Measurements from ENCODE around the gene AMFR.

Gene AMFR

GRCh38 chr16:56331399-56331798, 93.9 kb downstream of the AMFR start:
- Histone ChIP-seq H2BK5ac (ENCODE audit: low read depth, low read length, poor library complexity, severe bottlenecking) (no peak overlapping the region), H3K27me3 (ENCODE audit: control insufficient read depth in 1 of 2, insufficient read depth in 1 of 2, low read length in 2 of 2) (no peaks in the 10 kb centered on the region), H4K91ac (ENCODE audit: low read length) (no peak overlapping the region), H4K8ac (ENCODE audit: low read length) (no peak overlapping the region), H3K18ac (ENCODE audit: low read depth in 1 of 2, low read length in 2 of 2) (no peak overlapping the region), H2BK120ac (ENCODE audit: low read depth, low read length) (no peak overlapping the region), H2AK5ac (ENCODE audit: low read length, severe bottlenecking) (no peak overlapping the region), H2AFZ (ENCODE audit: low read depth, low read length) (no peak overlapping the region), H3K4me1 (ENCODE audit: control insufficient read depth, insufficient read depth, low read depth, low read length) (peaks cover 16% of the 10 kb centered on the region), H3K79me1 (replicated peaks; ENCODE audit: low read length, poor library complexity, severe bottlenecking) (no peaks in the 10 kb centered on the region), H2BK12ac (ENCODE audit: low read length in 2 of 2) (no peak overlapping the region), H3K36me3 (ENCODE audit: control insufficient read depth in 1 of 2, insufficient read depth in 2 of 2, low read depth in 1 of 2, low read length in 2 of 2) (no peaks in the 10 kb centered on the region), H3K9ac (ENCODE audit: low read length) (no peak overlapping the region), H3K27ac (ENCODE audit: low read length, poor library complexity, severe bottlenecking) (no peak overlapping the region), H3K4ac (ENCODE audit: low read depth in 1 of 2, low read length in 2 of 2) (no peak overlapping the region), H2BK15ac (ENCODE audit: low read depth, poor library complexity, severe bottlenecking) (no peak overlapping the region), H3K23ac (ENCODE audit: low read length in 2 of 2) (no peak overlapping the region), H3K4me3 (ENCODE audit: insufficient read depth in 1 of 2, low read depth in 1 of 2, low read length in 2 of 2) (no peak overlapping the region), H3K4me2 (ENCODE audit: low read length, poor library complexity, severe bottlenecking) (no peak overlapping the region), H3K9me3 (ENCODE audit: control insufficient read depth, low read length) (no peaks in the 10 kb centered on the region), H3K14ac (ENCODE audit: low read length in 2 of 2) (no peak overlapping the region)
- 87% methylated on average over 11 of the region's 11 CpGs for WGBS
- no peak for DNase-seq

GRCh38 chr16:56330476-56330875, 94.9 kb downstream of the AMFR start:
- Histone ChIP-seq H3K18ac (ENCODE audit: low read depth in 1 of 2, low read length in 2 of 2) (no peak overlapping the region), H2BK5ac (ENCODE audit: low read depth, low read length, poor library complexity, severe bottlenecking) (no peak overlapping the region), H2AFZ (ENCODE audit: low read depth, low read length) (no peak overlapping the region), H3K36me3 (ENCODE audit: control insufficient read depth in 1 of 2, insufficient read depth in 2 of 2, low read depth in 1 of 2, low read length in 2 of 2) (no peaks in the 10 kb centered on the region), H4K8ac (ENCODE audit: low read length) (no peak overlapping the region), H3K9me3 (ENCODE audit: control insufficient read depth, low read length) (no peaks in the 10 kb centered on the region), H3K9ac (ENCODE audit: low read length) (no peak overlapping the region), H3K4me3 (ENCODE audit: insufficient read depth in 1 of 2, low read depth in 1 of 2, low read length in 2 of 2) (no peak overlapping the region), H4K91ac (ENCODE audit: low read length) (no peak overlapping the region), H3K27ac (ENCODE audit: low read length, poor library complexity, severe bottlenecking) (no peak overlapping the region), H2AK5ac (ENCODE audit: low read length, severe bottlenecking) (no peak overlapping the region), H2BK120ac (ENCODE audit: low read depth, low read length) (no peak overlapping the region), H3K27me3 (ENCODE audit: control insufficient read depth in 1 of 2, insufficient read depth in 1 of 2, low read length in 2 of 2) (no peaks in the 10 kb centered on the region), H3K79me1 (replicated peaks; ENCODE audit: low read length, poor library complexity, severe bottlenecking) (no peaks in the 10 kb centered on the region), H3K23ac (ENCODE audit: low read length in 2 of 2) (no peak overlapping the region), H3K4ac (ENCODE audit: low read depth in 1 of 2, low read length in 2 of 2) (no peak overlapping the region), H3K4me2 (ENCODE audit: low read length, poor library complexity, severe bottlenecking) (no peak overlapping the region), H2BK12ac (ENCODE audit: low read length in 2 of 2) (no peak overlapping the region), H3K4me1 (ENCODE audit: control insufficient read depth, insufficient read depth, low read depth, low read length) (peaks cover 15% of the 10 kb centered on the region), H2BK15ac (ENCODE audit: low read depth, poor library complexity, severe bottlenecking) (no peak overlapping the region), H3K14ac (ENCODE audit: low read length in 2 of 2) (no peak overlapping the region)
- DNase-seq: no peak
- 93% methylated on average over 4 of the region's 4 CpGs for WGBS

- H3K4me3 ChIP-seq (ENCODE audit: insufficient read depth in 1 of 2, low read depth in 1 of 2, low read length in 2 of 2): no peak overlapping the region
- H4K91ac ChIP-seq (ENCODE audit: low read length): no peak overlapping the region
- no peak overlapping the region for H3K4ac ChIP-seq (ENCODE audit: low read depth in 1 of 2, low read length in 2 of 2)
- no peak overlapping the region for H3K9ac ChIP-seq (ENCODE audit: low read length)
- H2BK12ac ChIP-seq (ENCODE audit: low read length in 2 of 2): no peak overlapping the region
- no peak overlapping the region for H3K27ac ChIP-seq (ENCODE audit: low read length, poor library complexity, severe bottlenecking)
- no peak overlapping the region for H3K14ac ChIP-seq (ENCODE audit: low read length in 2 of 2)
- no peak overlapping the region for H3K4me2 ChIP-seq (ENCODE audit: low read length, poor library complexity, severe bottlenecking)
- no peak overlapping the region for H2BK120ac ChIP-seq (ENCODE audit: low read depth, low read length)
- H3K4me1 ChIP-seq (ENCODE audit: control insufficient read depth, insufficient read depth, low read depth, low read length): peaks cover 11% of the 10 kb centered on the region
- no peaks in the 10 kb centered on the region for H3K36me3 ChIP-seq (ENCODE audit: control insufficient read depth in 1 of 2, insufficient read depth in 2 of 2, low read depth in 1 of 2, low read length in 2 of 2)
- no peak overlapping the region for H2AFZ ChIP-seq (ENCODE audit: low read depth, low read length)
- H4K8ac ChIP-seq (ENCODE audit: low read length): no peak overlapping the region
- H2AK5ac ChIP-seq (ENCODE audit: low read length, severe bottlenecking): no peak overlapping the region
- H3K23ac ChIP-seq (ENCODE audit: low read length in 2 of 2): no peak overlapping the region
- H3K18ac ChIP-seq (ENCODE audit: low read depth in 1 of 2, low read length in 2 of 2): no peak overlapping the region
- no peaks in the 10 kb centered on the region for H3K79me1 ChIP-seq (replicated peaks; ENCODE audit: low read length, poor library complexity, severe bottlenecking)
- no peaks in the 10 kb centered on the region for H3K27me3 ChIP-seq (ENCODE audit: control insufficient read depth in 1 of 2, insufficient read depth in 1 of 2, low read length in 2 of 2)
- H3K9me3 ChIP-seq (ENCODE audit: control insufficient read depth, low read length): no peaks in the 10 kb centered on the region
- no peak overlapping the region for H2BK5ac ChIP-seq (ENCODE audit: low read depth, low read length, poor library complexity, severe bottlenecking)
- DNase-seq: no peak
- H2BK15ac ChIP-seq (ENCODE audit: low read depth, poor library complexity, severe bottlenecking): no peak overlapping the region
- WGBS: 86% methylated on average over 9 of the region's 9 CpGs
These were observed 95.5 kb downstream of the AMFR start for GRCh38 chr16:56329887-56330286.

- Histone ChIP-seq H2BK5ac (ENCODE audit: low read depth, low read length, poor library complexity, severe bottlenecking) (no peak overlapping the region), H2BK15ac (ENCODE audit: low read depth, poor library complexity, severe bottlenecking) (no peak overlapping the region), H2AK5ac (ENCODE audit: low read length, severe bottlenecking) (no peak overlapping the region), H3K9me3 (ENCODE audit: control insufficient read depth, low read length) (no peaks in the 10 kb centered on the region), H3K79me1 (replicated peaks; ENCODE audit: low read length, poor library complexity, severe bottlenecking) (no peaks in the 10 kb centered on the region), H3K4me1 (ENCODE audit: control insufficient read depth, insufficient read depth, low read depth, low read length) (peaks cover 13% of the 10 kb centered on the region), H2BK12ac (ENCODE audit: low read length in 2 of 2) (no peak overlapping the region), H2BK120ac (ENCODE audit: low read depth, low read length) (no peak overlapping the region), H3K18ac (ENCODE audit: low read depth in 1 of 2, low read length in 2 of 2) (no peak overlapping the region), H3K14ac (ENCODE audit: low read length in 2 of 2) (no peak overlapping the region), H3K4me2 (ENCODE audit: low read length, poor library complexity, severe bottlenecking) (no peak overlapping the region), H3K23ac (ENCODE audit: low read length in 2 of 2) (no peak overlapping the region), H3K27me3 (ENCODE audit: control insufficient read depth in 1 of 2, insufficient read depth in 1 of 2, low read length in 2 of 2) (peaks cover 0 to 2% of the 10 kb centered on the region in 2 experiments), H2AFZ (ENCODE audit: low read depth, low read length) (no peak overlapping the region), H3K36me3 (ENCODE audit: control insufficient read depth in 1 of 2, insufficient read depth in 2 of 2, low read depth in 1 of 2, low read length in 2 of 2) (no peaks in the 10 kb centered on the region), H4K91ac (ENCODE audit: low read length) (no peak overlapping the region), H3K27ac (ENCODE audit: low read length, poor library complexity, severe bottlenecking) (no peak overlapping the region), H3K4me3 (ENCODE audit: insufficient read depth in 1 of 2, low read depth in 1 of 2, low read length in 2 of 2) (no peak overlapping the region), H4K8ac (ENCODE audit: low read length) (no peak overlapping the region), H3K9ac (ENCODE audit: low read length) (no peak overlapping the region), H3K4ac (ENCODE audit: low read depth in 1 of 2, low read length in 2 of 2) (no peak overlapping the region)
- 91% methylated on average over 19 of the region's 22 CpGs for WGBS
- no peak for DNase-seq
These were observed 96.9 kb downstream of the AMFR start for GRCh38 chr16:56328276-56329022.

Data from mesenchymal stem cell (in vitro differentiated cells and primary cell).